Activated naive CD4-positive, alpha-beta T cell treated with anti-CD3 and anti-CD28 coated beads, Interleukin-2, amount 50 U/mL, for 24 hours (primary cell): Measurements from ENCODE around the gene NUDCD3.

Experiments used
- H3K27ac Mint-ChIP-seq: one replicate; pipeline ENCODE4 v1.8.0; 2021; ENCODE audit warnings: mild to moderate bottlenecking, mixed read lengths
- H3K27me3 Mint-ChIP-seq: one replicate; pipeline ENCODE4 v1.8.0; 2021; ENCODE audit warnings: mixed read lengths
- H3K36me3 Mint-ChIP-seq: one replicate; pipeline ENCODE4 v1.8.0; 2021; ENCODE audit warnings: mixed read lengths
- H3K4me1 Mint-ChIP-seq: one replicate; pipeline ENCODE4 v1.8.0; 2021; ENCODE audit warnings: mixed read lengths
- H3K4me3 Mint-ChIP-seq: one replicate; pipeline ENCODE4 v1.8.0; 2021; ENCODE audit warnings: mild to moderate bottlenecking, mixed read lengths
- H3K9me3 Mint-ChIP-seq: one replicate; pipeline ENCODE4 v1.8.0; 2021; ENCODE audit warnings: mixed read lengths

Gene NUDCD3

DNA sequence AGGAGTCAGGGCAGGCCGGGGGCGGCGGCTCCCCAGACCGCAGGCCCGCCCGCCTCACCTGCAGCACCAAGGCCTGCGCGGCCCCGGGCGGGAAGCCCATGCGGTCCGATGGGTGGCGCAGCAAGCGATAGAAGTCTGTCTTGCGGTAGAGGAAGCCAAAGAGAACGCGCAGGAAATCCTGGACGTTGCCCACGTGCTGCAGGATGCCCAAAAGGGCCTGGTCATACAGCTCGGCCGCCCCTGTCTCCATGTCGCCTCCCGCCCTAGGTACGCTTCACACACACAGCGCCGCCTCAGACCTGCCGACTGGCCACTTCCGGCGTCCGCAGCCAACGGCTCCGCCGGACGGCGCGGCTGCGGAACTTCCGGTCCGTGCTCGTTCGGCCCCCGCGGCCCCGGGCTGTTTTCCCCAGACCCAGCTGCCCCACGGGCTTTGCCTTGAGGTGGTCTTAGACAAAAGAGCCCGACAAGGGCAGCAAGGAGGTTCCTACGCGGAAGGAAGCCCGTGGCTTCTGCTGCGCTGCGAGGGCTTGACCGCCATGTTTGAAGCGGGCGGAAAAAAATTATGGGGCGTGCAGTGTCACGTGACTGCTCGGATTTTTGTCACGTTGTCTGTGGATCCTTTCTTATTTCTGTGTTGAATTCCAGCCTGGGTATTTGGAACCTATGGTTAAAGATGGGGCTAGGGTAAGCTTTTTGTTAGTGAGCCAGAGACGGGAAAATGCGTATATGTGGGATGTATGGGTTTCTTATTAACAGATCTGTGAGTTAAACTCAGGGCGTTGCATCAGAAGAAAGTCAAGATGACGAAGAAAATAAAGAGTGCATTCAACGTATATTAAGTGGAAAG lies at the start of gene NUDCD3:
NUDCD3 (minus strand) TSS at position 308 of the 850 bp plus-strand sequence; CDS start at position 250, 58 bp downstream.
- H3K9me3 Mint-ChIP-seq: no peaks in the 10 kb centered on the region
- peak within 1 kb of the TSS; percentile 91 for H3K4me3 Mint-ChIP-seq
- H3K36me3 Mint-ChIP-seq: peaks cover 8% of the 10 kb centered on the region
- peaks cover 51% of the 10 kb centered on the region for H3K4me1 Mint-ChIP-seq
- no peaks in the 10 kb centered on the region for H3K27me3 Mint-ChIP-seq
- peak within 1 kb of the TSS; percentile 98 for H3K27ac Mint-ChIP-seq

DNA sequence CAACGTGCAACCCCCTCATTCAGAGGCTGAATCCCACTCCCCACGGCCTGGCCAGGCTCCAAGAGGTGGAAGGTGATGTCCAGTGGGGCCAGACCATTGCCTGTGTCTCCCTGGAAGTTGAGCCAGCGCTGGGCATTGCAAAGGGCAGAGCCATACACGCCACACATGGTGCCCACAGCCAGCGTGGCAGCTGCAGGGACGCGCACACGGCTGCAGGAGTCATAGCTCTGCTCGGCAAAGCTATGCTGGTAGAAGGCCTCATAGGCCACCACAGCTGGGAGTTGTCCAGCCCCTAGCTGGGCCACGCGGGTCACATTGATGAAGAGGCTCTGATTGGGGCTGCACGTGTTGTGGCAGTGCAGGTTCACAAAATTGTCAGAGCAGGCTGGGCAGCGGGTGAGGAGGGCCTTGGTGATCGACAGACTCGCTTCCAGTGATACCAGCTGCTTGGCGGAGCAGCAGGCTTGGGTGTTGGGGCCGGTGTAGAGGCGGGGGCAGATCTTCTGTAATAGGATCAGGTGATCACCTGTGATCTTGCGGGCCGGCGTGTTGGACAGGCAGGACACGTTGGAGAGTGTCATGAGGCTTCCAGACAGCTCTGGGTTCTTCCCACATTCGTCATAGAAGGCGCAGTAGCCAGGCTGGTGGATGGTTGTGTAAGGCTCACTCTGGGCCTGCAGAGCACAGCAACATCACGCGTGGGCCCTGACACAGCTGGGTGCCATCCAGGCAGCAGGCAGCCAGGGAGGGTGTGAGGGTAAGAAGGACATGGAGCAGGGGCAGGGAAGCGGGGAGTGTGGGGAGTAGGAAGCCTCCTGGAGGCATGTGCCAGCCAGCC lies 49.4 kb upstream of the NUDCD3 start:
- H3K27ac Mint-ChIP-seq: no peak overlapping the region
- H3K4me1 Mint-ChIP-seq: no peaks in the 10 kb centered on the region
- no peak overlapping the region for H3K4me3 Mint-ChIP-seq
- no peaks in the 10 kb centered on the region for H3K27me3 Mint-ChIP-seq
- no peaks in the 10 kb centered on the region for H3K9me3 Mint-ChIP-seq
- H3K36me3 Mint-ChIP-seq: no peaks in the 10 kb centered on the region

DNA sequence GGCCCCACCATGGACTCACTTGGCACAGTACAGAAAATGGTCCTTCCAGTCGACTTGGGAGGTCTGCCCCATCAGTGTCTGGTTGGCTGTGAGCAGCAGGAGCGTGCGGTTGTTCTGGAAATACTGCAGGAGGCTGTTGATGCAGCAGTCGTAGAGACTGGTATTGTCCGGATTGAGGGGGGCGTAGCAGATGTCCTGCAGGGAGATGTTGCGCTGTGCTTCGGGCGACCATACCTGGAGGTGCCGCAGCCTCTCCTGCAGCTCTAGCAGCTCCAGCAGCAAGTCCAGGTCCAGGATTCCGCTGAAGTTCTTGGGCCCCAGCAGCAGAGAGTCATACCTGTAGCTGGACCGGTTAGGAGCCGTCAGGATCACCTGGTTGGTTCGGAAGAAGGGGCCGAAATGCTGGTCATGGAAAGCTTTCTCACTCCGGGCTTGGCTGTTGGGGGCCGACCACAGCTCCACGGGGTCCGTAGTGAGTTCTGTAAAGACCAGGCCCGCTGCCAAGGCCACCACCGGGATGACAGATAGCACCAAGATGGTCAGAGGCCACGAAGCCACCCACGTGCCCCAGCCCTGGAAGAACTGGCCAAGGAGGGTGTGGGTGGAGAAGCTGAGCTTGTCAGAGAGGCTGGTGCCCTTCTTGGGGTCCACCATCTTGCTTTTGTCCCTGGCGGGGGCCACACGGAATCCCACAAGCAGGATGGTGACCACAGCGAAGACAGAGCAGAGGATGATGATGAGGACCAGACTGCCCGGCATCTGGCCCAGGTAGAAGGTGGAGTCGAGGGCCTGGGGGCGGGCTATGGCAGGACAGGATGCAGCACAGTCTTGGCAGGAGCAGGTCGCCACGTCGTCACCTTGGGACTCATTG lies 48.6 kb upstream of the NUDCD3 start:
- Mint-ChIP-seq H3K36me3 (no peaks in the 10 kb centered on the region), H3K4me1 (no peaks in the 10 kb centered on the region), H3K9me3 (no peaks in the 10 kb centered on the region), H3K27ac (no peak overlapping the region), H3K27me3 (no peaks in the 10 kb centered on the region), H3K4me3 (no peak overlapping the region)

DNA sequence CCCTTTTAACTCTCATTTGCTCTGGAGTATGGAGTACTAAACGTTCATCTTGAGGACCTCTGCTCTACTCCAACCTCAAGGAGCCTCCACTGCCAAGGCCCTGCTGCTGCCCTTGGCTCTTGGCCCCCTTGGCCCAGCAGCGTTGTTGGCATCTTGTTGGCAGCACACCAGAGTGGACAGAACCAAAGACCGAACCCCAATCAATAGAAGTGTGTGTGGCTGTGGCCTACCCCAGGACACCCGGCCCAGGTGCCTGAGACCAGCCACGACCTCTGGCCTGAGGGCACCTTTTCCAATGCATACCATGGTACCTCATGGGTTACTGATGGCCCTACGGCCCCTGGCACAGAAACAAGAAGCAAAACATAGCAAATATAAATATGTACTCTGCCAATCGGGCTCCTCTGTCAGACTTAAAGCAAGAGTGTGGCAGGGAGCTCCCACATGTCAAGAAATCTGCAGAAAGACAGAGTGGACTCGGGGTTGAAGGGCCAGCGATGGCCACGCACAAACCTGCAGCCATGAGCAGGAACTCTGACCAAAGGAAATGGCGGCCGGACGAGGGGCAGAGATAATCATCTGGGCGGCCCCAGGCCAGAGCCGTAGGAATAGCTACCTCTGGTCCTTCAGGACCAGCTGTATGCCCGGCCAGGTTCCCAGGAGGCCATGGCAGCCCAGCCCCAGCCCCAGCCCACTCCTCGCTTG lies 47.8 kb upstream of the NUDCD3 start:
- H3K27me3 Mint-ChIP-seq: no peaks in the 10 kb centered on the region
- H3K4me3 Mint-ChIP-seq: no peak overlapping the region
- H3K36me3 Mint-ChIP-seq: no peaks in the 10 kb centered on the region
- H3K27ac Mint-ChIP-seq: no peak overlapping the region
- H3K4me1 Mint-ChIP-seq: no peaks in the 10 kb centered on the region
- no peaks in the 10 kb centered on the region for H3K9me3 Mint-ChIP-seq

DNA sequence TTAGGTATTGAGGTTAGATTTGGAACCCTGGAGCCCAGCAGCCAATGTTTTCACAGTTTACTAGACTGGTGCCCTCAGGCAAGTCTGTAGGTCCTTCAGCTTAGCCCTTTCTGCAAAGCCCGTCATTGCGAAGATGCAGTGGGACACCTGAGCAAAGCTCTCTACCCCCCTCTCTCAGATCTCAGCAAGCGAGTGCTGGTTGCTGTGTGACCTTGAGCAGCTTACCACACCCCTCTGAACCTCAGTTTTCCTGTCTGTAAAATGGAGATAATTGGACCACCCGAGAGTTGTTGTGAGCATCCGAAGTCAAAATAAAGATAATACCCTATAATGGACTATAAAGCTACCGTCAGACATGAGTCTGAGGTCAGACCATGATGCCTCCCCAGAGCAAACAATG lies 47.0 kb upstream of the NUDCD3 start:
- Mint-ChIP-seq H3K36me3 (no peaks in the 10 kb centered on the region), H3K4me1 (no peaks in the 10 kb centered on the region), H3K9me3 (no peaks in the 10 kb centered on the region), H3K27ac (no peak overlapping the region), H3K4me3 (no peak overlapping the region), H3K27me3 (no peaks in the 10 kb centered on the region)

DNA sequence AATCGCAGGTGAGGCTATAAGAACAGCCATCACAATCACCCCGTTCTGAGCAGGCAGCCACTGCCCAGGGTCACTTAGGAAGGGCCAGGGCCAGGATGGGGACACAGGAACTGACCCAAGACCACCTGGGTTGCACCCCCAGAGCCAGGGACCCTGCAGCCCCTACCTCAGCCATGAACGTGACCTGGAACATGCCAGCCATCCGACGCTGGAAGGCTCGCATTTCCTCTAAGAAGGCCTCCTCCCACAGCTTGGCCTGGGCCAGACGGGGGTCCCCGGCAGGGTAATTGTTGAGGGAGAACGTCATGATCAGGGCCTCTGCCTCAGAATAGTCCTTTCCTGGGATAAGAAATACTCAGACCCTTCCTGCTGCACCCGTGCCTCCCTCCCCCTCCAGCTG lies 45.6 kb upstream of the NUDCD3 start:
- no peaks in the 10 kb centered on the region for H3K4me1 Mint-ChIP-seq
- no peak overlapping the region for H3K4me3 Mint-ChIP-seq
- no peak overlapping the region for H3K27ac Mint-ChIP-seq
- no peaks in the 10 kb centered on the region for H3K9me3 Mint-ChIP-seq
- no peaks in the 10 kb centered on the region for H3K27me3 Mint-ChIP-seq
- no peaks in the 10 kb centered on the region for H3K36me3 Mint-ChIP-seq

DNA sequence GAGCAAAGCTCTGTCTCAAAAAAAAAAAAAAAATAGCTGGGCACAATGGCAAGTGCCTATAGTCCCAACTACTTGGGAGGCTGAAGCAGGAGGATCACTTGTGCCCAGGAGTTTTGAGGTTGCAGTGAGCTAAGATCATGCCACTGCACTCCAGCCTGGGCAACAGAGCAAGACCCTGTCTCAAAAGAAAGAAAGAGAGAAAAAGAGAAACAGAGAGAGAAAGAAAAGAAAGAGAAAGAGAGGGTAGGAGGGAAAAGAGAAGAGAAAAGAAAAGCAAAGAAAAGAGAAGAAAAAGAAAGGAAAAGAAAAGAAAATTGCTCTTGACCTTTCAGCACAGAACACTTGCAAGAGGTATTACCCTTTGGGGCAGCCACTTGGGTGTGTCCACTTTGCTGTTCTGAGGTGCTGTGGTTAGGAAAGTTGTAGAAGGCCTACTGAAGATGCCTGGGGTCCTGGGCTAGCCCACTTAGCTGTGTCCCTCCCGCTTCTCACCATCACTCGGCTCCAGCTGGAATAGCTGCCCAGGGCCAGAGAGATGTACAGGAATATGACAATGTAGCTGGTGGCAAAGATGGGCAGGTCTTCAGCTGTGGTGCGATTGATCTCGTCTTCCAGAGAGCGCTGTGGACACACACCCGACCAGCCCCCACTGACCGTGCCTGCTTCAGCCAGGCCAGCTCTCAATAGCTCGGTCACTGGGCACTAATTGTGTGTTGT lies 45.0 kb upstream of the NUDCD3 start:
- Mint-ChIP-seq H3K4me3 (no peak overlapping the region), H3K9me3 (no peaks in the 10 kb centered on the region), H3K4me1 (no peaks in the 10 kb centered on the region), H3K27me3 (no peaks in the 10 kb centered on the region), H3K36me3 (no peaks in the 10 kb centered on the region), H3K27ac (no peak overlapping the region)

DNA sequence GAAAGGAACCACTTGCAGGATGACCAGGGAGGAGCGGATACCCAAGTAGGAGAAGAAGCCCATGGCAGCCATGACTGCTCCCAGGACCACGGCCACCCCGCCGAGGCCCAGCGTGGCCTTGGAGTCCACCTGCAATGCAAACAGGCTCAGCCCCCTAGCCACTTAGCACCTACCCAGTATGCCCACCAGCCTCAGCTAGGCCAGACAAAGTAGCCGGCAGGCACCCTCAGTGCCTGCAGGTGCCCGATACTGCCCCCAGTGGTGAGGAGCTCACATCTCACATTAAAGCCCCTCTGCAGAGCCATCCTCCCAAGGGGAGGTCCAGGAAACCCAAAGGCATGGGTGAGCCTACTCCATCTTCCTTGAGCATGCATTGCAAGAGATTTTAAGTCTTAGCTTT lies 44.0 kb upstream of the NUDCD3 start:
- H3K4me3 Mint-ChIP-seq: no peak overlapping the region
- no peak overlapping the region for H3K27ac Mint-ChIP-seq
- no peaks in the 10 kb centered on the region for H3K36me3 Mint-ChIP-seq
- no peaks in the 10 kb centered on the region for H3K27me3 Mint-ChIP-seq
- no peaks in the 10 kb centered on the region for H3K9me3 Mint-ChIP-seq
- no peaks in the 10 kb centered on the region for H3K4me1 Mint-ChIP-seq

DNA sequence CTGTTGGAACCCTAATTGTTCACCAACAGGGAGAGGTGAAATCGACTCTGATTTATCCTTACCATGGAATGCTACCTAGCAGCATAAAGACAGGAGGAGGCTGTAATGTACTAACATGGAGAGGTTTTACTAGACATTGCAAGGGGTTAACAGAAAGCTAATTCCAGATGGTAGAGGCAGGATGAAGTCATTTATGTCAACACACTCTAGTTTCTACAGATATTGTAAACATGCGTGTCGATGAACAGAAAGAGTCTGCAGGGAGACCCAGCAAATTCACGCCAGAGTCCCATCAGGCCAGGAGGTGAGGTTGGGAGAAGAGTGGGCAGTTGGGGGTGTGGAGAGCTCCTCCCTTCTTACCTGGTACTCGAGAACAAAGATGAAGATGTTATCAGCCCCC lies 43.6 kb upstream of the NUDCD3 start:
- no peaks in the 10 kb centered on the region for H3K9me3 Mint-ChIP-seq
- no peaks in the 10 kb centered on the region for H3K36me3 Mint-ChIP-seq
- no peaks in the 10 kb centered on the region for H3K27me3 Mint-ChIP-seq
- no peaks in the 10 kb centered on the region for H3K4me1 Mint-ChIP-seq
- H3K4me3 Mint-ChIP-seq: no peak overlapping the region
- H3K27ac Mint-ChIP-seq: peak overlapping the region; percentile 10

DNA sequence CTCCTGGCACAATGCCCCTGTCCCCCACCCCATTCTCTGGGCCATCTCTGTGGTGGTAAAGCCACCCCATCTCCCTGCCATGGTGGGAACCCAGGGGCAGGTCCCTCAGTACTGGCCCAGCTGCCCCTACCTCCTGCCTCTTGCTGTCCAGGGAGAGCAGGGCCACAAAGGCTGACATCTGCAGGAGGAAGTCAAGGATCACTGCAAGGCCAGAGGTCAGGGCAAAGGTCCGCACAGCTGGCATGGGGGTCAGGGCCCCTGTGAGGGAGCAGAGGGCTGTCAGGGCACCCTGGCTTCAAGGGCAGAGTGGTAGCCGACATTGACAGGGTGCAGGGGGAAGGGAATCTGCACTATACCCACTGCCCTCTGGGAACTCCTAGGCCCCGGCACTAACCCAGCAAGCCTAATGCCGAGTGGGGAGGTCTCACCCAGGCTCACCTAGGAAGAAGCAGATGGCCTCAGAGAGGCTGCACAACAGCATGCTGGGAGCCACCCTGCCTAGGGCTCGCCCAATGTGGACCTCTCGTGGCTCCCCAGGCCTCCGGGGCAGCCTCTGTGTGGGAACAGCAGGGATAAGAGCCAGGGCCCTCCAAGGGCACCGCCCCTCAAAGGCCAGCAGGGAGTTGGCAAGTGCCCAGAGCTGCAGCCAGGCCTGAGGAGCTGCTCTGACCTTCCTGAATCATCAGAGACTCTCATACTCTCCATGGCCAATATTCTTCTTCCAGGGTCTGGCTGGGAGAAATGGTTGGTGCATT lies 43.0 kb upstream of the NUDCD3 start:
- no peaks in the 10 kb centered on the region for H3K36me3 Mint-ChIP-seq
- H3K27me3 Mint-ChIP-seq: no peaks in the 10 kb centered on the region

DNA sequence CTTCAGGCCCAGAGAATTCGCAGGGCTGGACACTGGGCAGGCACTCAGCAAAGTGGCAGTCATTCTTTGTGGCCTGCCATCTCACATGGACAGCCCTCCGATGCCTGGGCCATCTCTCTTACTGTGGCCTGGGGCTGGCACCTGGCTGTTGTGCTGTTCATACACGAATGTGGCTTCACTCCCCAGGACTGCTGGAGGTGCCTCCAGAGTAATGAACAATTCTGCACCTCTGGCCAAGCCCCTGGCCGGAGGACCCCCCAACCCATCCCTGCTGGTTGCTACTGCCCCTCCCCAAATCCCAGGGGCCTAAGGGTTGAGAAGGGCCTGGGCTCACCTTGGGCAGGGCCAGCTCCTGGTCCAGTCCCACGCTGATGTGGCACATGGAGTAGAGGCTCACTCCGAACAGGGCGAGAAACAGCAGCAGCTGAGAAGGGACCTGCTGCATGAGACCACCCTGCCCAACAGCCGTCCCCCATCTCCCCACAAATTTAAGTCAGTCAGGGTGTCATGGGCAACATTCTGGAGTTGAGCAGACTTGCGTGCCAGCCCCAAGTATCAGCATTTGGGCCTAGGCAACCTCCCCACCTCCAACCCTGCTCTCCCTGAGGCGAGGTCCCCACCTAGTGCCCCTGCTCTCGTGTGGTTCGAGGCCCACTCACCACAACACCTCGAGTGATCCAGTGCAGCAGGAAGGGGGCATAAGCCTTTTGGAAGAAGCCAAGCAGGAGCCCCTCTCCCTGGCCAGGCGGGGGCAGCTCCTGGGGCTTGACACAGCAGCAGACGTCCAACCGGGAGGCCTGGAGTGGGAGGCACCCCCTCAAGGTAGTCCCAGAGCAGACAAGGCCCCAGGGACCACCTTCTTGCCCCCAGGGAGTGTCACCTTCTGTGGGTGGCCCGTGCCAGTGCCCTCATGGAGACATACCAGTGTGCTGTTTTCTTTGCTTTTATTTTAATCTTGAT lies 41.2 kb upstream of the NUDCD3 start:
- H3K27ac Mint-ChIP-seq: no peak overlapping the region
- no peak overlapping the region for H3K4me3 Mint-ChIP-seq
- H3K27me3 Mint-ChIP-seq: no peaks in the 10 kb centered on the region
- no peaks in the 10 kb centered on the region for H3K9me3 Mint-ChIP-seq
- no peaks in the 10 kb centered on the region for H3K36me3 Mint-ChIP-seq
- H3K4me1 Mint-ChIP-seq: no peaks in the 10 kb centered on the region

More for the DNA sequence above, 43.0 kb upstream of the NUDCD3 start:
- no peaks in the 10 kb centered on the region for H3K9me3 Mint-ChIP-seq
- H3K27ac Mint-ChIP-seq: no peak overlapping the region
- no peak overlapping the region for H3K4me3 Mint-ChIP-seq
- no peaks in the 10 kb centered on the region for H3K4me1 Mint-ChIP-seq

DNA sequence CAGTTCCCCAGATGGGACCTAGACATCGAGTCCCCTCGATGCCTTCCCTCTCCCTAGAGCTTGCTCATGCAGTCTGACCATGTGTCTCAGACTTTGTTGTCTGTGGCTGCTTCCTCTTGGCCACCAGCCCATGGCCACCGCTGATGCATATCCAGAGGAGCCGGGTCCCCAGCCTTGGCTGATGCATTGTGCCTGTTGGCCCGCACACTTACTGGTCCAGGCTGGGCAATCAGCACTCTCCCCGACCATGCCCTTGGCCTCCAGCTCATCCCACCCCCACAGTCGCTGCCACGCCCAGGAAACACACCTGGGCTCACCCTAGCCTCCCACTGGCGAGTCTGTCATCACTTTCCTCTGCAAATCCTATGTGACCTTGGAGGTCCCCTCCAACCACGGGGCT lies 40.5 kb upstream of the NUDCD3 start:
- Mint-ChIP-seq H3K27ac (no peak overlapping the region), H3K9me3 (no peaks in the 10 kb centered on the region), H3K4me3 (no peak overlapping the region), H3K4me1 (no peaks in the 10 kb centered on the region), H3K27me3 (no peaks in the 10 kb centered on the region), H3K36me3 (no peaks in the 10 kb centered on the region)

DNA sequence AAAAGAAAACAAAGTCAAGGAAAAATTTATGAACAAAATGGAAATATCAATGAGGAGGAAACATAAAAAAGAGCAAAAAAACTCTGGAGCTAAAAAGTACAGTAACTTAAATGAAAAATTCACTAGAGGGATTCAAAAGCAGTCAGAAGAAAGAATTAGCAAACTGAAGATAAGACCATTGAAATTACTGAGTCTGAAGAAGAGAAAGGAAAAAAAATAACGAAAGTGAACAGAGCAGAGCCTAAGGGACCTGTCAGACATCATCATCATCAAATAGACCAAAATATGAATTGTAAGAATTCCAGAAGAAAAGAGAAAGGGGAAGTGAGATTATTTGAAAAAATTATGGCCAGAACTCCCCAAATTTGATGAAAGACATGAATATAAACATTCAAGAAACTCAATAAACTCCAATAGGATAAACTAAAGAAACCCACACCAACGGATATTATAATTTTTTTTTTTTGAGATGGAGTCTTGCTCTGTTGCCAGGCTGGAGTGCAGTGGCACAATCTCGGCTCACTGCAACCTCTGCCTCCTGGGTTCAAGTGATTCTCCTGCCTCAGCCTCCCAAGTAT lies 34.4 kb upstream of the NUDCD3 start:
- peaks cover 4% of the 10 kb centered on the region for H3K27me3 Mint-ChIP-seq
- peaks cover 4% of the 10 kb centered on the region for H3K9me3 Mint-ChIP-seq
- H3K36me3 Mint-ChIP-seq: peaks cover 6% of the 10 kb centered on the region
- H3K4me3 Mint-ChIP-seq: no peak overlapping the region
- no peak overlapping the region for H3K27ac Mint-ChIP-seq
- H3K4me1 Mint-ChIP-seq: no peaks in the 10 kb centered on the region
